ENCODE data around the gene PLS3. TPM values are rescaled to one million over a fixed set of nuclear protein-coding genes. Genes with fewer than 3 reads are reported as not detected.

The PLS3 gene
- total and polyA plus RNA-seq, 9 of the 15 experiments (the other 6 are each of a cell fraction or from before 2014, with no cell fraction given), result 0.03 to 0.42 (median 0.03) TPM; not detected in 4

GRCh38 chrX:115591420-115591819, 30.4 kb downstream of the PLS3 start:
- FAIRE-seq (no peak), DNase-seq (ENCODE audit: extremely low read depth in 1 of 4, low spot score in 3 of 4) (no peak), ATAC-seq (no peak)
- Histone ChIP-seq H3K4me1 (replicated peaks in 1 of 2; ENCODE audit: control insufficient read depth in 2 of 2, insufficient read depth in 2 of 2, low read length in 2 of 2) (no peaks in the 10 kb centered on the region), H3K9ac (ENCODE audit: insufficient read depth in 1 of 2, low read depth in 2 of 2, low read length in 2 of 2) (no peak overlapping the region), H2AFZ (ENCODE audit: low read depth, low read length) (no peak overlapping the region), H4K20me1 (replicated peaks; ENCODE audit: control insufficient read depth, insufficient read depth, low read length) (no peaks in the 10 kb centered on the region), H3K79me2 (ENCODE audit: control insufficient read depth, insufficient read depth, low read length) (no peaks in the 10 kb centered on the region), H3K27me3 (ENCODE audit: control insufficient read depth in 2 of 2, insufficient read depth in 2 of 2, low read length in 2 of 2) (peaks cover 0 to 8% of the 10 kb centered on the region in 2 experiments; a peak in 2 of 5 replicates), H3K4me2 (ENCODE audit: insufficient read depth, low read length) (no peak overlapping the region), H3K4me3 (no peak overlapping the region), H3K9me3 (replicated peaks; ENCODE audit: control insufficient read depth, insufficient read depth, low read depth, low read length) (no peaks in the 10 kb centered on the region), H3K27ac (ENCODE audit: extremely low read depth, low read depth, low read length) (no peak overlapping the region), H3K9me1 (ENCODE audit: control insufficient read depth, insufficient read depth, low read length) (no peaks in the 10 kb centered on the region), H3K36me3 (ENCODE audit: control insufficient read depth, insufficient read depth, low read length) (no peaks in the 10 kb centered on the region)
- ChIA-PET POLR2A (no interaction called here), CTCF (ENCODE audit: low intra/inter-chr PET ratio) (no interaction called here)
- TF ChIP-seq DMBX1 (CRISPR knock-in tag; IDR thresholded peaks at IDR 0.05; ENCODE audit: borderline replicate concordance) (no peak), ZNF41 (CRISPR knock-in tag; conservative IDR thresholded peaks at IDR 0.05) (no peak), CBX5 (IDR thresholded peaks at IDR 0.05; ENCODE audit: borderline replicate concordance, low read depth) (no peak), LARP7 (IDR thresholded peaks at IDR 0.05) (no peak), HSF4 (CRISPR knock-in tag; IDR thresholded peaks at IDR 0.05; ENCODE audit: borderline replicate concordance) (no peak)
- intact Hi-C loops (cut with micrococcal nuclease), result no loop called here
- BruUV-seq (replicated peaks), result no TSS peak
- in situ Hi-C loops (cut with MboI), result no loop called here
- 0% methylated on average over 4 of the region's 4 CpGs for WGBS (ENCODE audit: insufficient coverage, low coverage, missing lambda C conversion rate)
